ENCODE measurements around the gene MAP7. TPM values are rescaled to one million over a fixed set of nuclear protein-coding genes. Genes with fewer than 3 reads are reported as not detected.

The MAP7 gene
- total RNA-seq, 2 donors from 2014 or later = 5.1 to 6.9 TPM

DNA sequence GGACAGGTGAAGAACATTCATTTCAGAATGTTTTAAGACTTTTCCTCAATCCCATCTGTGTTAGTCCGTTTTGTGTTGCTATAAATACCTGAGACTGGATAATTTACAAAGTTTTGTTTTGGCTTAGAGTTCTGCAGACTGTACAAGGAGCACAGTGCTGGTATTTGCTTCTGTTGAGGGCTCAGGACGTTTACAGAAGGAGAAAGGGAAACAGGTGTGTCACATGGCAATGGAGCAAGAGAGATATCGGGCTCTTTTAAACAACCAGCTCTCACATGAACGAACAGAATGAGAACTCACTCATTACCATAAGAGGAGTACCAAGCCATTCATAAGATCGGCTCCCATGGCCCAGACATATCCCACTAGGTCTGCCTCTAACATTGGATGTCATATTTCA lies 16.7 kb downstream of the MAP7 start:
- no peak for DNase-seq (ENCODE audit: low spot score)
- H3K4me1 ChIP-seq (ENCODE audit: control insufficient read depth in 1 of 2, low read depth in 2 of 2) = no peaks in the 10 kb centered on the region
- H3K27me3 ChIP-seq (replicated peaks; ENCODE audit: insufficient read depth) = no peaks in the 10 kb centered on the region
- no peak for ATAC-seq (ENCODE audit: insufficient number of reproducible peaks, low FRiP score, low read depth)
- no peak overlapping the region for H3K27ac ChIP-seq
- TF ChIP-seq, protein P1, sequence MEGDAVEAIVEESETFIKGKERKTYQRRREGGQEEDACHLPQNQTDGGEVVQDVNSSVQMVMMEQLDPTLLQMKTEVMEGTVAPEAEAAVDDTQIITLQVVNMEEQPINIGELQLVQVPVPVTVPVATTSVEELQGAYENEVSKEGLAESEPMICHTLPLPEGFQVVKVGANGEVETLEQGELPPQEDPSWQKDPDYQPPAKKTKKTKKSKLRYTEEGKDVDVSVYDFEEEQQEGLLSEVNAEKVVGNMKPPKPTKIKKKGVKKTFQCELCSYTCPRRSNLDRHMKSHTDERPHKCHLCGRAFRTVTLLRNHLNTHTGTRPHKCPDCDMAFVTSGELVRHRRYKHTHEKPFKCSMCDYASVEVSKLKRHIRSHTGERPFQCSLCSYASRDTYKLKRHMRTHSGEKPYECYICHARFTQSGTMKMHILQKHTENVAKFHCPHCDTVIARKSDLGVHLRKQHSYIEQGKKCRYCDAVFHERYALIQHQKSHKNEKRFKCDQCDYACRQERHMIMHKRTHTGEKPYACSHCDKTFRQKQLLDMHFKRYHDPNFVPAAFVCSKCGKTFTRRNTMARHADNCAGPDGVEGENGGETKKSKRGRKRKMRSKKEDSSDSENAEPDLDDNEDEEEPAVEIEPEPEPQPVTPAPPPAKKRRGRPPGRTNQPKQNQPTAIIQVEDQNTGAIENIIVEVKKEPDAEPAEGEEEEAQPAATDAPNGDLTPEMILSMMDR (IDR thresholded peaks at IDR 0.05) = no peak
- no peaks in the 10 kb centered on the region for H3K36me3 ChIP-seq
- no peak overlapping the region for H3K4me3 ChIP-seq
- H3K9me3 ChIP-seq = no peaks in the 10 kb centered on the region

DNA sequence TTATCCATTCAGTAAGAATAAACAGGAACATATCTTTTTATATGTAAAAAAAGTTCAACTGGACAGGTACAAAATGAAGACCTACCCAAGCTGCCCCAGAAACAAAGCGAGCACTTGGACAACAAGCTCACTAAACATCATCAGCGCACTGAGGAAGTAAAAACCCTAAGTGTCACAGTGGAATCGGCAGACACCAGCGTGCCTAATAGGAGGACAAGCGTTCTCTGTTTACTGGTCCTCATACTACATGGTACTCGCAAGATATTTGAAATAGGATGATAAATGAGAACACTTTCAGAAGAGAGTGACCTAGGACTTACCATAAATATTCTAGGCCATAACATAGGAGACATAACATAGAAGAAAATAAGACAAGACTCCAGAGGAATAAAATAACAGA lies 18.2 kb downstream of the MAP7 start:
- Histone ChIP-seq H3K27ac (no peak overlapping the region), H3K4me3 (no peak overlapping the region), H3K27me3 (replicated peaks; ENCODE audit: insufficient read depth) (no peaks in the 10 kb centered on the region), H3K4me1 (ENCODE audit: control insufficient read depth in 1 of 2, low read depth in 2 of 2) (no peaks in the 10 kb centered on the region), H3K9me3 (no peaks in the 10 kb centered on the region), H3K36me3 (no peaks in the 10 kb centered on the region)
- no peak for DNase-seq (ENCODE audit: low spot score)
- ATAC-seq (ENCODE audit: insufficient number of reproducible peaks, low FRiP score, low read depth) = no peak
- TF ChIP-seq, protein P1 (IDR thresholded peaks at IDR 0.05) = no peak

DNA sequence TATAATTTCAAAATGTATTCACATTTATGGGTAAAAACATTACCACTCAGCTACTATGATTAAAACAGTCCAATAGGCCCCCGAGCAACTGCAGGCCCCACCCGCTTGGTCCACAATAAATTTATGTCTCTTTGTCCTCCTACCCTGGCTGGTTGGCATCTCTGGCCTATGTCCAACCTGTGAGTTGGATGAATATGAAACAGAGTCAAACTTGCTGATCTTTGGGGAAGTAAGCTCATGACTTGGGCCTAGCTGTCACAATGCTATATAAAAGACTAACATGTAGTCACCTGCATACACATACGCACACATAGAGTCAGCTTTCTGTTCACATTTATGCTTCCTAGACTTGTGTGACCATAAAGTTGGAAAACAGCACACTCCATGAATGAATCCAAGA lies 20.5 kb downstream of the MAP7 start:
- ATAC-seq (ENCODE audit: insufficient number of reproducible peaks, low FRiP score, low read depth) = no peak
- TF ChIP-seq, protein P1 (IDR thresholded peaks at IDR 0.05) = no peak

DNA sequence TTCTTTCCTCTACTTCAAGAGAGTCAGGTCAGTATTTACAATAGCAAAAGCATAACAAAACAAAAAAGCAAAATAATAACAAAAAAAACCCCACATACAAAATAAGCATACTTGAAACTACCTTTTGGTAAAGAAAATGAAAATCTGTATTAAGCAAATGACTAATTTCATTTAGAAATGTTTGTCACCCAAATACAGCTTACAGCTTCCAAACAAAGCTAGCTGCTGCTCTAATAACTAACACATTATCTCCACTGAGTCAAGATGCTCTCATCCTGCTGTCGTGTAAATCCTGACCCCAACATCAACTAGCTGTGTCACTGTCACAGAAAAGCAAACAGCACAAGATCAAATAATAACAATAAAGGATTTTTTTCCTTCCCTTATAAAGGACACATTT lies 21.7 kb downstream of the MAP7 start:
- TF ChIP-seq, protein P1 (IDR thresholded peaks at IDR 0.05) = no peak
- no peak for DNase-seq (ENCODE audit: low spot score)
- ATAC-seq (ENCODE audit: insufficient number of reproducible peaks, low FRiP score, low read depth) = no peak

More for the DNA sequence above, 20.5 kb downstream of the MAP7 start:
- Histone ChIP-seq H3K4me1 (ENCODE audit: control insufficient read depth in 1 of 2, low read depth in 2 of 2) (peaks cover 0 to 9% of the 10 kb centered on the region in 2 donors), H3K36me3 (no peaks in the 10 kb centered on the region), H3K27me3 (replicated peaks; ENCODE audit: insufficient read depth) (no peaks in the 10 kb centered on the region), H3K27ac (no peak overlapping the region), H3K4me3 (no peak overlapping the region), H3K9me3 (no peaks in the 10 kb centered on the region)
- no peak for DNase-seq (ENCODE audit: low spot score)

DNA sequence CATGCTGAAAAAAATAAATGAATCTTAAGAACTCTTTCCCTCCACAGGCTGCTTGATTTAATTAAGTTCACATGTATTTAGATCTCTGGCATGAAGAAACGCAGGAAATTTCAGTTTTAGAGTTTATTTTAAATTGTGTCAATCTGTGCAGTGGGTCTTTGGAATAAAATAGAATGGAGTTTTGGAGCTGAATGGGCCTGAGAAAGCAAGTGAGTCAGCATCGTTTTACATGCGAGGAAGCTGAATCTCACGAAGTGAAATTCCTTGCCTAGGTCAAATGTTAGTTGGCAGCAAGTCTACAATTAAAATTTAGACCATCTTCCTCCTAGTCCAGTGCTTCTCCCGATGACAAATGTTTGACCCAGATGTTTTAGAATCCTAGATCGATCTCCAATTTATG lies 22.4 kb downstream of the MAP7 start:
- H3K27ac ChIP-seq = no peak overlapping the region
- H3K4me3 ChIP-seq = no peak overlapping the region
- ATAC-seq (ENCODE audit: insufficient number of reproducible peaks, low FRiP score, low read depth) (no peak), DNase-seq (ENCODE audit: low spot score) (no peak)
- H3K9me3 ChIP-seq = no peaks in the 10 kb centered on the region
- peaks cover 0 to 9% of the 10 kb centered on the region in 2 donors for H3K4me1 ChIP-seq (ENCODE audit: control insufficient read depth in 1 of 2, low read depth in 2 of 2)
- no peaks in the 10 kb centered on the region for H3K27me3 ChIP-seq (replicated peaks; ENCODE audit: insufficient read depth)
- TF ChIP-seq, protein P1 (IDR thresholded peaks at IDR 0.05) = no peak
- H3K36me3 ChIP-seq = no peaks in the 10 kb centered on the region

More for the DNA sequence above, 21.7 kb downstream of the MAP7 start:
- Histone ChIP-seq H3K27ac (no peak overlapping the region), H3K9me3 (no peaks in the 10 kb centered on the region), H3K36me3 (no peaks in the 10 kb centered on the region), H3K4me1 (ENCODE audit: control insufficient read depth in 1 of 2, low read depth in 2 of 2) (peaks cover 0 to 9% of the 10 kb centered on the region in 2 donors), H3K27me3 (replicated peaks; ENCODE audit: insufficient read depth) (no peaks in the 10 kb centered on the region), H3K4me3 (no peak overlapping the region)

All from thoracic aorta (tissue), 2 donors.